ENCODE data around the gene UBP1. TPM values are rescaled to one million over a fixed set of nuclear protein-coding genes. Genes with fewer than 3 reads are reported as not detected.

Gene UBP1
- total RNA-seq, 2 experiments from 2014 or later = 51.2 to 56.2 TPM

DNA sequence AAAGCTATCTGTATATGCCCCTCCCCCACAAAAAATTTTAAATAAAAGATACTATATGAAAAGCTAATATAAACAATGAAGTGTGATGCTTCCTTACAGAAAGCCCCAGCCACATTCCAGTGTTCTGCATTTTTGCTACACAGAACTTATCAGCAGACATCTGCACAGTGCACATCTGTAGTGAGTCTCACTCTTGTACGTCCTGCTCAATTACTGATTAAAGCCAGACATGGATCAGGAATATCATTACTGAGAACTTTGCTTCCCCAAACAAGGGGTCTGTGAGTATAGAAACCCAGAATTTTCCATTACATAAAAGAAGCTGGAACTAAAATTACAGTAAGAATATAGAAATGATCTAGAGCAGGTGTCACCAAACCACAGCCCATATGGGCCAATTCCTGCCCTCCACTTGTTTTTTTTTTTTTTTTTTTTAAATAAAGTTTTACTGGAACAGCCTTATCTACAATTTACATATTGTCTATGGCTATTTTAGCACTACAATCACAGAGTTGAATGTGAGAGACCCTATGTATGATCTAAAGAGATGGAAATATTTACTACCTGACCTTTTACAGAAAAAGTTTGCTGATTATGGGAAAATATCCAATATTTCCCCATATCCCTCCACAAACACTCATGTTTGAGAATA, 45.7 kb downstream of the UBP1 start:
- intact Hi-C loops (cut with micrococcal nuclease) = no loop called here
- no peak for TF ChIP-seq CTCF (IDR thresholded peaks at IDR 0.05)
- H3K27me3 Mint-ChIP-seq = no peaks in the 10 kb centered on the region
- CTCF ChIA-PET = interaction anchor here (1.0 to 1.9 kb wide), 3 partner anchors 21 to 263 kb away, joined by 3 to 13 read pairs (median 3); no protein-coding TSS in a partner anchor
- POLR2A ChIA-PET = interaction anchor here (0.8 to 2.2 kb wide), 2 partner anchors 11 to 44 kb away, joined by 3 to 7 read pairs; no protein-coding TSS in a partner anchor
- H3K27ac Mint-ChIP-seq = no peak overlapping the region
- no peak for ATAC-seq
- no peak for DNase-seq
- H3K36me3 Mint-ChIP-seq (ENCODE audit: low read depth) = peaks cover 68% of the 10 kb centered on the region
- H3K4me3 Mint-ChIP-seq = no peak overlapping the region
- peaks cover 10% of the 10 kb centered on the region for H3K4me1 Mint-ChIP-seq (ENCODE audit: low read depth)
- no peaks in the 10 kb centered on the region for H3K9me3 Mint-ChIP-seq

- DNase-seq (no peak), ATAC-seq (no peak)
- ChIA-PET CTCF (no interaction called here), POLR2A (no interaction called here)
- intact Hi-C loops (cut with micrococcal nuclease) = no loop called here
- no peaks in the 10 kb centered on the region for H3K27me3 Mint-ChIP-seq
- peaks cover 10% of the 10 kb centered on the region for H3K4me1 Mint-ChIP-seq (ENCODE audit: low read depth)
- TF ChIP-seq CTCF (IDR thresholded peaks at IDR 0.05) = no peak
- H3K4me3 Mint-ChIP-seq = no peak overlapping the region
- no peaks in the 10 kb centered on the region for H3K9me3 Mint-ChIP-seq
- peaks cover 61% of the 10 kb centered on the region for H3K36me3 Mint-ChIP-seq (ENCODE audit: low read depth)
- H3K27ac Mint-ChIP-seq = peak overlapping the region; percentile 62
Measured at GRCh38 chr3:33392703-33393125, 47.5 kb downstream of the UBP1 start.

GRCh38 chr3:33392144-33392543, 48.1 kb downstream of the UBP1 start:
- Mint-ChIP-seq H3K4me1 (ENCODE audit: low read depth) (peaks cover 10% of the 10 kb centered on the region), H3K9me3 (no peaks in the 10 kb centered on the region), H3K27ac (peak overlapping the region; percentile 62), H3K36me3 (ENCODE audit: low read depth) (peaks cover 56% of the 10 kb centered on the region), H3K27me3 (no peaks in the 10 kb centered on the region), H3K4me3 (no peak overlapping the region)
- no peak for DNase-seq
- no peak for ATAC-seq
- no peak for TF ChIP-seq CTCF (IDR thresholded peaks at IDR 0.05)
- CTCF ChIA-PET = no interaction called here
- intact Hi-C loops (cut with micrococcal nuclease) = no loop called here
- POLR2A ChIA-PET = no interaction called here

- Mint-ChIP-seq H3K27me3 (no peaks in the 10 kb centered on the region), H3K36me3 (ENCODE audit: low read depth) (peaks cover 53% of the 10 kb centered on the region), H3K4me1 (ENCODE audit: low read depth) (peaks cover 12% of the 10 kb centered on the region), H3K4me3 (no peak overlapping the region), H3K9me3 (no peaks in the 10 kb centered on the region), H3K27ac (peak overlapping the region; percentile 62)
- POLR2A ChIA-PET = no interaction called here
- ATAC-seq (peak; percentile 34), DNase-seq (no peak)
- CTCF ChIA-PET = interaction anchor here (3.8 kb wide), 1 partner anchor 19 kb away, joined by 18 read pairs; no protein-coding TSS in a partner anchor
- no peak for TF ChIP-seq CTCF (IDR thresholded peaks at IDR 0.05)
- intact Hi-C loops (cut with micrococcal nuclease) = no loop called here
Measured at GRCh38 chr3:33391255-33391995, 48.8 kb downstream of the UBP1 start.

GRCh38 chr3:33389908-33390307, 50.3 kb downstream of the UBP1 start:
- ChIA-PET CTCF (interaction anchor here (0.9 to 3.8 kb wide), 2 partner anchors 17 to 258 kb away, joined by 3 to 18 read pairs; no protein-coding TSS in a partner anchor), POLR2A (interaction anchor here (1.2 kb wide), 1 partner anchor 14 kb away, joined by 3 read pairs; no protein-coding TSS in a partner anchor)
- H3K27me3 Mint-ChIP-seq = no peaks in the 10 kb centered on the region
- H3K9me3 Mint-ChIP-seq = no peaks in the 10 kb centered on the region
- no peak for ATAC-seq
- H3K36me3 Mint-ChIP-seq (ENCODE audit: low read depth) = peaks cover 48% of the 10 kb centered on the region
- no peak for TF ChIP-seq CTCF (IDR thresholded peaks at IDR 0.05)
- no peak overlapping the region for H3K4me3 Mint-ChIP-seq
- no peak overlapping the region for H3K27ac Mint-ChIP-seq
- intact Hi-C loops (cut with micrococcal nuclease) = no loop called here
- no peak for DNase-seq
- H3K4me1 Mint-ChIP-seq (ENCODE audit: low read depth) = peaks cover 26% of the 10 kb centered on the region
